ENCODE results near the gene GDF2. TPM values are rescaled to one million over a fixed set of nuclear protein-coding genes. Genes with fewer than 3 reads are reported as not detected.
A peak's percentile ranks its signal among the peaks of the same experiment; 100 is the strongest.

GDF2 gene
- total RNA-seq, 1 donor from 2014 or later, result not detected

DNA sequence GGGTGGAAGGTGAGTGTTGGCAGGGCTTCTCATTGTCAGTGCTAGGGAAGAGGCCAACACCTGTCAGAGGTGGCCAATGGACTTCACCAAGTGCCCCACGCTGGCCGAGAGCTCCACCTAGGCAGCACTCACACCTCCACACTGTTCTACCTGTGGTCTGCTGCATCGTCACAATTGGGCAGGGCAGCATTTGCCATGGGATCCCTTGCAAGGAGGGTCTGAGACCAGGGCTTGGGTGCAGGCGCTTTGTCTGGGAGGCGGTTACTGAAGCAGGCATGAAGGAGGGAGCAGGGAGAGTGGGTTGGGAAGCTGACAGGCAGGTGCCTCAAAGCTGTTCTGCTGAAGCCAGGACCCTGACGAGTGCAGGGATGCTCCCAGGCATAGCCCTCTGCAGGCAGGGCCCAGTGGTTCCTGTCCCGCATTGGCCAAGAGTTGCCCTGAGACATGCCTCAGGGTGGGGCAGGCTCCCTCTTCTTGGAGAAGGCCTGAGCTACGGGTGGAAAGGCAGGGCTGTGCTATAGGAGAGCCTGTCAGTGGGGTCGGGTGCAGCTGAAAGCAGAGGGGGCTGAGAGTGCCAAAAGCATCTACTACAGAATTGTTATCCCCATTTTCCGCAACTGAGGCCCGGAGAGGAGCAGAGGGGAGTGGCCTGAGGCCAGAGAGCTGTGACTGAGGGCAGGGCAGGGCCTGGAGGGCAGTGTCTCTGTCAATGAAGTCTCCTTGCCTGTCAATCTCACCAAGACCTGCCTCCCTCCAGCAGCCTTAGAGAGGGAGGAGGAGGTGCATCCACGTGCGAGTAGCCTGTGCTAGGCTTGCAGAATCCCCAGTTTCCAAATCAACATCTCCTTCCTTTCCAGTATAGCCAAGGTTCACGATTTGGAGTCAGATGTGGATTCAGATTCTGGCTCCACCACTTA is 29.9 kb downstream of the GDF2 start:
- no peak for DNase-seq (ENCODE audit: low read depth in 2 of 2)

DNA sequence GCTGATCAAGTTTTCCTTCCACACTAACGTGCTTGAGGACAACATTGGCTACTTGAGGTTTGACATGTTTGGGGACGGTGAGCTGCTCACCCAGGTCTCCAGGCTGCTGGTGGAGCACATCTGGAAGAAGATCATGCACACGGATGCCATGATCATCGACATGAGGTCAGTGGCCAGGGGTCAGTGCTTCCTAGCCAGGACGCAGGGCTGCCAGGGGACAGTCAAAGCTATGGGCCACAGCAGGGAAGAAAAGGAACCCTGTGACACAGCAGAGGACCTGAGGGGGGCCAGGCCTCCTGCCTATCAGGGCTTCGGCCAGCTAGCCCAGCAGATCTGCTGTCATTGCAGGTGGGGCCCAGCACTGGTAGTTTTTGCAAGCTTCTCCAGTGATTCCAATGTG is 31.1 kb downstream of the GDF2 start:
- no peak for DNase-seq (ENCODE audit: low read depth in 2 of 2)

DNA sequence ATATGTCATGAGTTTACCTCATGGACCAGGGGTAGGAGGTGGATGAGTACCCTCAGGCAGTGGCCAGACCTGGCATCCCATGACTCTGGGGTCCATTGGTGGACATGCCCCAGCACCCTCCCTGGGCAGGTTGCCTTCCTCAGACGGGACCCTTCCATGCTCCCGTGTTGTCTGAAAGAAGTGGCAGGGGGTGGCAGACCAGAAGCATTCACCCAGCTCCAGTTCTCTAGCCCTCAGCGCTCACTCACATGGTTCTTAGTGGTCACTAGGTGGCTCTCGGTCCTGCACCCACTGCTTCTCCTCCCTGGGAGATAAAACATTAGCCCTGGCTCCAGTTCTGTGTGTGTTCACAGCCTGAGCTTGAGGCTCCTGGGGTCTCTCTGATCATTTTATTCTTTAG is 31.9 kb downstream of the GDF2 start:
- peak in 1 of 2 donors; percentile 17 for DNase-seq (ENCODE audit: low read depth in 2 of 2)

DNA sequence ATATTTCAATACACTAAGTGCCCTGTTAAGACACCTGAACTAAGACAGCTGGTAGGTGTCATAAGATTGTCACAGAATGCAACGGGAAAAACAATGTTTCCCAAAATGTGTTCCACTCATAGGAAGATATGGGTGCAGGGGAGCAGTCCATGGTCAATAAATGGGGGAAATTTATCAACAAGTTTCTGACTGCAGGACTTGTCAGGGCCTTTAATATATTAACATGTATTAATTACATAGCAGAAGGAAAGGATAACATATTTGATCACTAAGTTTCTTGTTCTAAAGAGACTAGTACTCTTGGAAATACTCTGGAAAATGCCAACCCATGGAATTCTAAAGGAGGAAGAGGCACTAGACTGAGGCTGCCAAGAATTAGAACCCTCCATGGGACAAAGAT is 32.6 kb downstream of the GDF2 start:
- no peak for DNase-seq (ENCODE audit: low read depth in 2 of 2)

DNA sequence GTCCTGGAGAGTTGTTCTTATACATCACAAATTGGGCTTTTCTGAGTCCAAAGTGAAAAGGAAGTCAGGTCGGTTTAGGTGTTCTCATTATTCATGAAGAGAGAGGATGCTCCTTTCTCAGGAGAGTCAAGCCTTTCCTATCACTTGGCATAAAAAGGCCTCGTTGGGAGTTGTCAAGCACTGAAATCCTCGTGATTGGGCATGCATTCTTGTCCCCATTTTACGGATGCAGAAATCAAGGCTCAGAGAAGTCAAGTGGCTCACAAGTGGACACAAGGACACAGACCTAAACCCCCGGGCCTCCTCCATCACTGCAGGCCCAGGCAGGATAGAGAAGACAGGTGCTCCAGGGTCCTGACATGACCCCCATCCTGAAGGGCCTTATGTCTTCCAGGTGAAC is 34.5 kb downstream of the GDF2 start:
- DNase-seq (ENCODE audit: low read depth in 2 of 2), result no peak

DNA sequence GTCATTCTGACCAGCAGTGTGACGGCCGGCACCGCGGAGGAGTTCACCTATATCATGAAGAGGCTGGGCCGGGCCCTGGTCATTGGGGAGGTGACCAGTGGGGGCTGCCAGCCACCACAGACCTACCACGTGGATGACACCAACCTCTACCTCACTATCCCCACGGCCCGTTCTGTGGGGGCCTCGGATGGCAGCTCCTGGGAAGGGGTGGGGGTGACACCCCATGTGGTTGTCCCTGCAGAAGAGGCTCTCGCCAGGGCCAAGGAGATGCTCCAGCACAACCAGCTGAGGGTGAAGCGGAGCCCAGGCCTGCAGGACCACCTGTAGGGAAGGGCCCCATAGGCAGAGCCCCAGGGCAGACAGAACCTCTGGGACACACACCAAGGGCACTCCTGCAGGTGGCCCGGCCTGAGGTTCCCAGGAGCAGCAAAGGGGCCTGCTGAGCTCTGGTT is 34.9 kb downstream of the GDF2 start:
- DNase-seq (ENCODE audit: low read depth in 2 of 2), result no peak

DNA sequence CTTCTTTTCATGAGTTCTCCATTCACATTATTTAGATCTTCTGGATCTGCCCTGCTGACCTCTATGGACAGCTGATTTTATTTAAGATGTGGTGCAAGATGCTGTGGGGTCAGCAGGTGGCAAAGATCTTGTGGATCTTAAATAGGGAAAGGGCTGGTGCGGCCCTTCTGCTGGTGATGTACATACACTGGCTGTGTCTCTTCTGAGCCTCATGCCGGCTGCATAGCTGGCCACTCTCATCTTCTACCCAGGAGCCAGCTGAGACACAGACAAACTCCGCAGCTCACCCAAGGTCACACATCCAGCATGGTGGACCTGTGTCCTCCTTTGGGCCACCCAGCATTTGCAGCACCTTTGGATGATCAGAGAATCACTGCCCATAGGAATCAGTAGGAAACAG is 35.7 kb downstream of the GDF2 start:
- no peak for DNase-seq (ENCODE audit: low read depth in 2 of 2)

DNA sequence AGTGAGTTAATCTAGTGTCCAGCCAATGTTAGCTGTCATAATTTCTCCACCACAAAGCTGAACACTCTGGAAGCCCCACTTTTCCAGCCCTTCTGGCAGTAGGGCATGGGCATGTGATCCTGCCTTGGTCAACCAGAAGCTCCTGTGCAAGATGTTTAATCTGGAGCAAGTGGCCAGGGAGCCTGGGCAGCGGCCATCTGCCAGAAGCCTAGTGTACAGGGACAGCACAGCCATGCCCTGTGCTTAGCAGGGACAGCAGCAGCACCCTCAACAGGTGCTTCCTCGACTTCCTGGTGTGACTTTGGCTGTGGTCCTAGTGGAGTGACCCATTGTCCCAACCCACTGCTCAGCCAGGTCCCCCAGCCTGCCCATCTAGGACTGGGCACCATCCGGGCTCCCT is 36.2 kb downstream of the GDF2 start:
- DNase-seq (ENCODE audit: low read depth in 2 of 2), result no peak

DNA sequence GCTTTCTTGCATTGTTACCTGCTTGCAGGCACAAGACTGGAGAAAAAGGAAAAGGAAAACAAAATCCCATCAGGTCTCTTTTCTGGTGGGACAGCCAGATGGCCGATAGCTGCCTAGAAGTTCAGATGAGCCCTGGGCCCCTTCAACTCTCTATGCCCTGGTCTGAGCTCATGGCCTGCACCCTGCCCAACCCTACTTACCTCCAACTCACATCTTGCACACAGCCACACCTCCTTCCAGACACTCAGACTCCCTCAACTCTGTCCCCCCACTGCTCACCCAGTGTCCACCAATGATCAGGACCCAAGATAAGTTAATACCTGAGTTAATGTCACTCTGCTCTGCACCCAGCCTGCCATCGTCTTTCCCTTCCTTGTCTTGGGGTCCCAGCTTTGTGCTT is 36.8 kb downstream of the GDF2 start:
- no peak for DNase-seq (ENCODE audit: low read depth in 2 of 2)

DNA sequence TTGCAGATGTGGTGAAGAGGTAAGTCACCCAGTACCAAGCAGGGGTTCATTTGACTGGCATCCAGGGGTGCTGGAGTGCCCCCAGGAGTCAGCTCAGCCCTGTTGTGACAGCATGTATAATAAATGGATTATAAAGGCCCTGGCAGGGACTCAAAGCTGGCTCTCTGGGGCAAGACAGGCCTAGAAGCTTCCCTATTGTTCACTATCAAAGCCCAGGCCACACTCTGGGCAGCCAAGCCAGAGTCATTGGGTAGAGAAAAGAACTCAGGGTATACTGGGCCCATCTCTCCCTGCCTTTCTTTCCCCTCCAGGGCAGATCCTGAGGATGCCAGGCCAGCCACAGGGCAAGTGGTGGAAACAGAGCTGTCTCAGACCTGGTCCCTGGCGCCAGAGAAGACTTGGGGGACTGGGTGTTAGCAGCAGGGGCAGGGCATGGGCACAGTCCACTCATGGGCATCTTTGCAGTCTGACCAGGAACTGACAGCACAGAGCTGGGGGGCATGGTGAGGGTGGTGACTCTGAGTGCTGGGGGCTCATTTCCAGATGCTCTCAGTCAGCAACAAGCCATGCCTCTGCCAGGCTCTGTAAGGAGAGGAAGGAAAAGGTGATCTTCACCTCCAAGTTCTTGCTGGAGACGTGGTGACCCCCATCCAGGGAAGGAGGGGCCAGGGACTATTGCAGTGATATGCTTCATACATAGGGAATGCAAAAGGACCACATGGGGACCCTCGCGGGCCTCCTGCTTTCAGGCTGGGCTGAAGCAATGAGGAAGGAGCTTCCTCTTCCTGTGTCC is 37.6 kb downstream of the GDF2 start:
- no peak for DNase-seq (ENCODE audit: low read depth in 2 of 2)

DNA sequence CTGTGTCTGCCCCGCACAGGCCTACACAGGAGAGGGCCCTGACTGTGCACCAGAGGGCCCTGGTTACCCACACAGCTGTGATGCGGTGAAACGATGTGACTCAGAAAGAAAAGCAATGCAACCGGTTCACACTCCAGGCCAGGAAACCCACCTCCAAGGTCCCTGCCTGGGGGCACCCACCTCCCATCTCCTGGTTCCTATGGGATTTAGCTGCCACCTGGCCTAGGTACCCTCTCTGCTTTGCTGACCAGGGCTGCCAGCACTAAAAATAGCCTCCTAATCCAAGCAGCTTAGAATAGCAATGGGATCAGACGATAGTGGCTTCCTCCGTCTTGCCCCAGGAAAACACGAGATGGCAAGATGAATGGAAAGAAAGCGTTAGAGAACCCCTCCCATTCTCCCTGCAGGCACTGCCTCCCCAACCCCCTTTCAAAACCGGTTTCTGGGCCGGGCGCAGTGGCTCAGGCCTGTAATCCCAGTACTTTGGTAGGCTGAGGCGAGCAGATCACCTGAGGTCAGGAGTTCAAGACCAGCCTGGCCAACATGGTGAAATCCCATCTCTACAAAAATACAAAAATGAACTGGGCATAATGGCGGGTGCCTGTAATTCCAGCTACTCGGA is 38.3 kb downstream of the GDF2 start:
- DNase-seq (ENCODE audit: low read depth in 2 of 2), result no peak

DNA sequence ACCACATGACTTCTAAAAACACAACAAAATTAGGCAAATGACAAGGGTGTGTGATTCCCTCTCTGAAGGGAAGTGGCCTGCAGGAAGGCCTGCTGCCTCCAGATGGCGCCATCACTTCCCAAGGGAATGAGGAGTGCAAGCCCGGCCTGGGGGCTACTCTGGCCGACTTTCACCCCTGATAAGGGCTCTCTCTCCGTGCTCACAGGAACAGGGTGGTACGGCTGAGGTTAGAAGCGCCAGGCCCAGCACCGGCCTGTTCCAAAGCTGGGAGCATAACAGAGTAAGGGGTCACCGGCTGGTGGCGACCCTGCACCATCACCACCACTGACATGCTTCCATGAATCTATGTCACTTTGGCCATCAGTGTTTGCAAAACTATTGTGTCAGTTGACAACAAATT is 39.0 kb downstream of the GDF2 start:
- peak; percentile 54 to 63 for DNase-seq (ENCODE audit: low read depth in 2 of 2)

DNA sequence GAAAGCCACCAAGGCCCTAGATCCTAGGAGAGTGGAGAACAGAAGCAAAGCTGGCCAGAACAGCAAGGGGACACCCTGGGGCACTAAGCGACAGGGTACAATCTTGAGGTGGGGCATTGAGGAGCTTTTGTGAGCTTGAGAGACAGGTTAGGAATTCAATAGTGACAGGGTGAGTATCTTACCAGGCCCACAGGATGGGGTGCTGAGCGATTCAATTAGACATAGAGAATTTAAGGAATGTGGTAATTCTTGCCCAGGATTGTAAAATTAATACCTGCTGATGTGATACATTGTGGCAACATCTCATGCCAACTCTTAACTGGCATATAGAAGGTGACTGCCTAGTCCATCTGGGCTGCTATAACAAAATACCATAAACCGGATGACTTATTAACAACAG is 39.9 kb downstream of the GDF2 start:
- DNase-seq (ENCODE audit: low read depth in 2 of 2), result no peak

DNA sequence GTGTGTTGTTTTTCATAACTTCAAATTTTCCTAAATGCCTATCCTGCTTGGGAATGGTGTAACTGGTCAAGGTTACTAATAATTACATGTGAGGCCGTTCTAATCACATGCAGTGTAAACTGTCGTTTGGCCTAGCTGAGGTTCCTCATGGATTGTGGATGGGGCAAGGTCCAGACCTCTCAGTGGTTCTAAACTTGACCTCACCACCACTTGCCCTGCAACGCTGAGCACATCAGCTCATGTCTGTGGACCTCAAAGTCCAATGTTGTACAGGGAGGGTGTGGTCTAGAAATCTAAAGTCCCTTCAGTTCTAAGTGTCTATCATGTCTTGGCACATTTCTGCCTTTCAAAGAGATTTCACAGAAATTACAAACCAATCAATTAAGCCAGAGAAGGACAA is 41.5 kb downstream of the GDF2 start:
- no peak for DNase-seq (ENCODE audit: low read depth in 2 of 2)

DNA sequence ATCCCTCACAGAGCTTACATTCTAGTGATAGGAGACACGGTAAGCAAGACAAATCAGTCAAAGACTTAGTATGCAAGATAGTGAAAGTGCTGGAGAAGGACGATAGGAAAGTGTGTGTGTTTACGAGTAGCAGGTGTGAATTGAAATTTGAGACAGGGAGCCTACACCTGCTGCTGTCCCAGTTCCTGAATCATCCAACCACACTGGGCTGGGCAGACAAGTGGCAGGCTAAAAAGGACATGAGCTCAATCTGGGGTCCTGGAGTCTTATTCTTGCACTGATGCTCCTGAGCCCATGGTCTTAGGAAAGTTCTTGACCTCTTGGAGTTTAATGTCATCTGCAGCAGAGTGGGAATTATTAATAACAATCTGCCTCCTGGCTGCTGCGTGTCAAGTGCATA is 42.1 kb downstream of the GDF2 start:
- no peak for DNase-seq (ENCODE audit: low read depth in 2 of 2)

DNA sequence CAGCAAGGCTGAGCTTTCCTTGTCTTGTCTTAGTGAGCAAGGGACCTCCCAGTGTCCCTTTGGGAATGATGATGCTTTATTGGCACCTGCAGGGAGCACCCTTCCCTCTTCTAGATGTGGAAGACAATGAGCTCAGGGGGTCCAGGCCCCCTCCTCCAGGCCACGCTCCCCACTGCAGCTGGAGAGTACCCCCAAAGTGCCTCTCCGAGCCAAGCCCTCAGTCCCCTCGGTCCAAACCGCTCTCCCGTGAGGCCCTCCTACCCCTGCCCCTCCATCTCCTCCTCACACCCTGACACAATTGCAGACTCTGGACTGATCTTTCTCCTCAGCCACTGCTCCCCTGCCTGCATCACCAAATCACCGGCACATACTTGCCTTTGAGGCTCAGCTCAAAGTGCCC is 42.7 kb downstream of the GDF2 start:
- DNase-seq (ENCODE audit: low read depth in 2 of 2), result no peak

DNA sequence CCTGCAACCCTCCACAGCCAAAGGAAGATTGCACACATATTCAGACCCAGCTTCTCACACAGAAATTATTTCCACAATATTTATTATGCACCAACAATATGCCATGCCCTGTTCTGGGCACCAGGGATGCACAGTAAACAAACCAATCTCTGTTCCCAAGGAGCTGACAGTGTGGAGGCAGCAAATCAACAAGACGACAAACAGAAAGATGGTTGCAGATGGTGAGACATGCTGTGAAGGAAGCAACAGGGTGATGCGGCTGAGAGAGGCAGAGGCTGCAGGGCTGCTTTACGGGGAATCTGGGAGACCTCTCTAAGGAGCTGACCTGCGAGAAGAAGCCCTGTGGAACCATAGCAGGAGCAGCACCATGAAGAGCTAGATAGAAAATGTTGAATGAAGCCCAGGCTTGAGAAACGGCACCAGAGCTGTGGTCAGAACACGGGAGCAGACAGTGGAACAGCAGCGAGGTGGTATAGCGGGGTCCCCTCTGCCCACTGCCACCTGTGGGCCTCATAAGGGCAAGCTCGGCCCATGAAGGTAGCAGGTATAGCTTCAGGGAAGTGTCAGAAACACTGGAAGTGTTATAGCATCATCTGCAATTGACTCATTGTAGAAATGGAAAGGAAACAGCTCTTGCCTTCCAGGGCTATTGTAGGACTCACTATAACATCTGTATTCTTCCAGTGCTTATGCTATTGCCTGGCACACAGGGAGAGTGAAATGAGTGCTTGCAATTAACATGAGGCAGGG is 43.4 kb downstream of the GDF2 start:
- DNase-seq (ENCODE audit: low read depth in 2 of 2), result no peak

DNA sequence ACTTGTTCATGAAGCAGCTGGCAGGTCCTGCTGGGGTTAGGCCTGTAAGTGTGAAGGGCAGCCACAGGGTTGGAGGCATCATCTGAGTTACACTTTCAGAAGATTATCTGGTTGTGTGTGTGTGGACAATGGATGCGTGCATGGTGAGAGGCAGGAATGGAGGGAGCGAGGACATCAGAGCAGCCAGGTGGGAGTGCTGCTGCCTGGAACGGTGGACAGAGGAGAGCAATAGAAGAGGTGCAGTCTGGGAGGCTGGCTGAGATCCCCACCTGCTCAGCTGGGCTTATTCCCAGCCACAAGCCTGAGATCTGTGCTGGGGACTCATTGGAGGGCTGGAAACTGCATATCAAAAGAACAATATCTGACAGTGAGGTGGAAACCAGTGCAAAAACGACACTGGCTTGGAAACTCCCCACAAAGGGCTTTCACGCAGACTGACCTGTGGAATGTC is 44.0 kb downstream of the GDF2 start:
- DNase-seq (ENCODE audit: low read depth in 2 of 2), result no peak

DNA sequence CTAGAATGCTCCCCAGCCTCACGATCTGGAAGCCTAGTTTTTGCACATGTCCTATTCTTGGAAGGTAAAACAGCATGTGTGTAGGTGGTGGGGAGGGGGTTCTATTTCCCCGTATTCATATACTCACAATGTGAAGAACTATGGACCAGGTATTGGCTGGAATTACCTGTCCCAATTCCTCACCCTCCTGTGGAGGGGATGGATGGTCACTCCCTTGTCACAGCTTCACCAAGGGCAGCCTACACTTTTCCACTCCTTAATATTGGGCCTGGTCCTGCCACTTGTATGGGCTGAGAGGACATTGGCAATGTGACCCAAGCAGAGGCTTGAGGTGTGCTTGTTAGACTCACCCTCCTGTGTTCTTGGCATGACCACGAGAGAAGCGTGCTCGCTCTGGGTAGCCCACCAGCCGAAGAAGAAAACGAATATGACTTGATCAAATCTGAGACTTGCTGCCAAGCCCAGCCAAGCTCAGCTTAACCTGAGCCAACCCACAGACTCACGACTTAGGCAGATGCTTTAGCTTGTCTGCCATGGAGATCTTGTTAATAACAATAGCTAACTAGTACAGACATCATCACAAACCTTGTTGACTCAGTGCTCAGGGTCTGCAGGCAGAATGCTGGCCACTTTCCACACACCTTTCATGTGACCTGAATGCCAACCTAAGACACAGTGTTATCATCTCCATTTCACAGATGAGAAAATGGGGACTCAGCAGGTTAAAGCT is 44.6 kb downstream of the GDF2 start:
- no peak for DNase-seq (ENCODE audit: low read depth in 2 of 2)

DNA sequence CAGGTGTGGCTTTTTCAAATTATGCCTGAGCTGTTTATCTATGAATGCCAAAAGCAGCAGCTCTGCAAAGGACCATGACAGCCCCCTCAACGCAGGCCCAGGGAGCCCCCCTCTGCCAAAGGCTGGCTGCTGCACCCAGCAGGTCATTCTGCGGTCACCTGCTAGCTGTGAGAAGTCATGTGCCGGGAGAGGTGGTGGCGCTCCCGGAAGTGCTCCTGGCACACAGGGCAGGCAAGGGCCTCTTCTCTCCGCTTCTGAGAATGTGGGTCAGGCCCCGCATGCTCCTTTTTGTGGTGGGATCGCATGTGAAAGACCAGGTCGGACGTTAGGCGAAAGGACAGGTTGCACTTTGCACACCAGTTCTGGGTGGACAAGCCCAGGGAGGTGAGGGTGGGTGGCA is 45.4 kb downstream of the GDF2 start:
- no peak for DNase-seq (ENCODE audit: low read depth in 2 of 2)

All from lung microvascular endothelial cell (primary cell).